ENCODE measurements around the gene RALA. TPM values are rescaled to one million over a fixed set of nuclear protein-coding genes. Genes with fewer than 3 reads are reported as not detected.
A peak's percentile ranks its signal among the peaks of the same experiment; 100 is the strongest.
"Not testable (repeated sequence)": the region's sequence is repeated elsewhere in the genome, so short reads cannot be mapped to it uniquely, and the experiment has no call there.

Gene RALA
- total RNA-seq, 2 donors from 2014 or later: 38.4 to 47.1 TPM

- Mint-ChIP-seq H3K27me3 (ENCODE audit: low read depth) (no peaks in the 10 kb centered on the region), H3K4me3 (no peak overlapping the region), H3K4me1 (ENCODE audit: low read depth) (peaks cover 12% of the 10 kb centered on the region), H3K36me3 (ENCODE audit: insufficient read depth in 2 of 2) (no peaks in the 10 kb centered on the region), H3K9me3 (no peaks in the 10 kb centered on the region), H3K27ac (no peak overlapping the region)
- ATAC-seq (replicated peaks in 1 of 2) (peak; percentile 77 to 78), DNase-seq (peak; percentile 68 to 72)
Observed at GRCh38 chr7:39741942-39742623, 118.7 kb downstream of the RALA start.

- H3K27ac Mint-ChIP-seq: no peak overlapping the region
Observed at GRCh38 chr7:39744620-39745019, 121.2 kb downstream of the RALA start.

GRCh38 chr7:39745320-39745719 lies 121.9 kb downstream of the RALA start:
- Mint-ChIP-seq H3K27me3 (ENCODE audit: low read depth) (no peaks in the 10 kb centered on the region), H3K27ac (no peak overlapping the region), H3K4me1 (ENCODE audit: low read depth) (peaks cover 7% of the 10 kb centered on the region), H3K9me3 (no peaks in the 10 kb centered on the region), H3K4me3 (no peak overlapping the region), H3K36me3 (ENCODE audit: insufficient read depth in 2 of 2) (peaks cover 0 to 2% of the 10 kb centered on the region in 2 donors)
- ATAC-seq (replicated peaks in 1 of 2) (no peak), DNase-seq (no peak)

More at GRCh38 chr7:39744620-39745019, 121.2 kb downstream of the RALA start:
- Mint-ChIP-seq H3K9me3 (no peaks in the 10 kb centered on the region), H3K4me1 (ENCODE audit: low read depth) (peaks cover 7% of the 10 kb centered on the region), H3K4me3 (no peak overlapping the region), H3K36me3 (ENCODE audit: insufficient read depth in 2 of 2) (peaks cover 0 to 2% of the 10 kb centered on the region in 2 donors), H3K27me3 (ENCODE audit: low read depth) (no peaks in the 10 kb centered on the region)
- ATAC-seq (replicated peaks in 1 of 2) (no peak), DNase-seq (no peak)

- Mint-ChIP-seq H3K4me3 (no peak overlapping the region), H3K27me3 (ENCODE audit: low read depth) (no peaks in the 10 kb centered on the region), H3K27ac (peak overlapping the region; percentile 1), H3K9me3 (no peaks in the 10 kb centered on the region), H3K36me3 (ENCODE audit: insufficient read depth in 2 of 2) (peaks cover 0 to 2% of the 10 kb centered on the region in 2 donors), H3K4me1 (ENCODE audit: low read depth) (peaks cover 7% of the 10 kb centered on the region)
- ATAC-seq (replicated peaks in 1 of 2): no peak
- peak; percentile 50 to 52 for DNase-seq
Observed at GRCh38 chr7:39746103-39746819, 122.9 kb downstream of the RALA start.

DNA sequence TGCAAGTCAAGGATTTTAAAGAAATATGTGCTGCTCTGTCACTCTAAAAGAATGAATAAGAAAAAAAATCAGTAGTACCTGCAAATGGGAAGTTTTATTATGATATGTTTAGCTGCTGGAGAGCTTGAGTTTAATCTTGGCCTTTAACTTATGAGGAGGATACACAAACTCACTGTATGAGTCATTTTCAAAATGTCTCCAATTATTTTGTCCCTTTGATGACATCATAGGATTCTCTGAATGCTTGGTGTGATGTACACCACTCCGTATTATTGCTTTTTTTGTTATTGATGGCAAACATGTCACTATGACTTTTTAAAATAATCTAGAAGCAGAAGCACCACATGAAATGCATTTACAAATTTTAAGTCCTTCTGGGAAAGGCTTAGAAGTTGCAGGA lies 125.8 kb downstream of the RALA start:
- H3K27me3 Mint-ChIP-seq (ENCODE audit: low read depth): no peaks in the 10 kb centered on the region
- no peak for DNase-seq
- H3K4me1 Mint-ChIP-seq (ENCODE audit: low read depth): peaks cover 7% of the 10 kb centered on the region
- H3K9me3 Mint-ChIP-seq: no peaks in the 10 kb centered on the region
- H3K4me3 Mint-ChIP-seq: no peak overlapping the region
- no peak for ATAC-seq (replicated peaks in 1 of 2)
- H3K36me3 Mint-ChIP-seq (ENCODE audit: insufficient read depth in 2 of 2): peaks cover 2 to 6% of the 10 kb centered on the region in 2 donors
- no peak overlapping the region for H3K27ac Mint-ChIP-seq

DNA sequence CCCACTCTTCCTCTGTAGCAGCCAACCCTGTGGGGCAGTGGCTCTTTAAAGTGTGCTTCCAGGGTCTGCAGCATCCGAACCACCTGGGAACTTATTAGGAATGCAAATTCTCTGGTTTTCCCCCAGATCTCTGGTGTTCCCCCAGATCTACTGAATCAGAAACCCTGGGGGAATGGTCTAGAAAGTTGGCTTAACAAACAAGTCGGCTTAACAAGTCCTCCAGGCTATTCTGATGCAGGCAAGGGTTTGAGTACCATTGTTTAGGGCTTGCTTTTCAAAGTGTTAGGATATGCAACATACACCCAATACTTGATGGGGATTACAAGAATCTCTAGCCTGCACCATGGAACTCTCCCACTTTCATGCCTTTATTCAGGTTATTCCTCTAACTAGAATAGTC lies 126.3 kb downstream of the RALA start:
- no peaks in the 10 kb centered on the region for H3K27me3 Mint-ChIP-seq (ENCODE audit: low read depth)
- DNase-seq (no peak), ATAC-seq (replicated peaks in 1 of 2) (no peak)
- H3K4me3 Mint-ChIP-seq: no peak overlapping the region
- peaks cover 12% of the 10 kb centered on the region for H3K4me1 Mint-ChIP-seq (ENCODE audit: low read depth)
- H3K36me3 Mint-ChIP-seq (ENCODE audit: insufficient read depth in 2 of 2): peaks cover 2 to 6% of the 10 kb centered on the region in 2 donors
- H3K9me3 Mint-ChIP-seq: no peaks in the 10 kb centered on the region
- H3K27ac Mint-ChIP-seq: no peak overlapping the region

DNA sequence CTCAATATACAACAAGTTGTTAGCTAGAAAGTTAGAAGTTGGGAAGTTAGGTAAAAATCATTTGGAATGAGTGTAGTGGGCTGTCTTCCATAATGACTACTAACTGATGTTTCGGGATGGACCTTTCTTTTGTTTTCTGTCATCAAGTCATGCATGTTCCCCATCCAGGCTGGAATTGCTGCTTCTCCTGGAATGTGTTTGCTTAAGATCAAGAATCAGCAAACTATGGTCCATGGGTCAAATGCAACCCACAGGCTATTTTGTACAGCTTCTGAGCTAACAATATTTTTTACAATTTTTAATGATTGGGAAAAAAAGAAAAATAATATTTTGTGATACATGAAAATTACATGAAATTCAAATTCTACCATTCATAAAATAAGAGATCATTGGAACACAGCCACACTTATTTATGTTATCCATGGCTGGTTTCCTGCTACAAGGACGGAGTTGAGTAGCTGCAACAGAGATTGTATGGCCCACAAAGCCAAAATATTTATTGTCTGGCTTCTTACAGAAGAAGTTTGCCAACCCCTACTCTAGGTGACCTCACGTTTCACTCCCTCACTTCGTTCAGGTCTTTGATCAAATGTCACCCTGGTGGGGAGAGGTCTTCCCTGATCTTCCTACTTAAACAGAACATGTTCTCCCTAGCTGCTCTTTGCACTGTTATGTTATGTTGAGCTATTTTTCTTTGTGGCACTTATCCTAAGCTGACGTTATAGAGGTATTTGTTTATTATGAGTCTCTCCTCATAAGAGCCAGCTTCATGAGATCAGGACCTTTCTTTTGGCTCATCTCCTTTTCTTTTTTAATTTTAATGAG lies 127.1 kb downstream of the RALA start:
- no peaks in the 10 kb centered on the region for H3K27me3 Mint-ChIP-seq (ENCODE audit: low read depth)
- H3K36me3 Mint-ChIP-seq (ENCODE audit: insufficient read depth in 2 of 2): peaks cover 2 to 7% of the 10 kb centered on the region in 2 donors
- ATAC-seq (replicated peaks in 1 of 2): no peak
- no peak overlapping the region for H3K27ac Mint-ChIP-seq
- DNase-seq: no peak
- H3K4me3 Mint-ChIP-seq: no peak overlapping the region
- no peaks in the 10 kb centered on the region for H3K9me3 Mint-ChIP-seq
- H3K4me1 Mint-ChIP-seq (ENCODE audit: low read depth): peaks cover 19% of the 10 kb centered on the region

DNA sequence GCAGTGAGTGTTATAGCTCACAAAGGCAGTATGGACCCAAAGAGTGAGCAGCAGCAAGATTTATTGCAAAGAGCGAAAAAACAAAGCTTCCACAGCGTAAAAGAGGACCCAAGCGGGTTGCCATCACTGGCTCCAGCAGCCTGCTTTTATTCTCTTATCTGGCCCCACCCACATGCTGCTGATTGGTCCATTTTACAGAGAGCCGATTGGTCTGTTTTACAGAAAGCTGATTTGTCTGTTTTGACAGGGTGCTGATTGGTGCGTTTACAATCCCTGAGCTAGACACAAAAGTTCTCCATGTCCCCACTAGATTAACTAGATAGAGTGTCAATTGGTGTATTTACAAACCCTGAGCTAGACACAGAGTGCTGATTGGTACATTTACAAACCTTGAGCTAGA lies 129.9 kb downstream of the RALA start:
- H3K27me3 Mint-ChIP-seq (ENCODE audit: low read depth); H3K27ac Mint-ChIP-seq; DNase-seq; H3K9me3 Mint-ChIP-seq; H3K36me3 Mint-ChIP-seq (ENCODE audit: insufficient read depth in 2 of 2); H3K4me3 Mint-ChIP-seq; ATAC-seq (replicated peaks in 1 of 2): not testable (repeated sequence)
- H3K4me1 Mint-ChIP-seq (ENCODE audit: low read depth): peaks cover 12% of the 10 kb centered on the region

GRCh38 chr7:39753823-39754325 lies 130.5 kb downstream of the RALA start:
- H3K27ac Mint-ChIP-seq: no peak overlapping the region
- H3K27me3 Mint-ChIP-seq (ENCODE audit: low read depth): no peaks in the 10 kb centered on the region
- no peak for ATAC-seq (replicated peaks in 1 of 2)
- peaks cover 2 to 8% of the 10 kb centered on the region in 2 donors for H3K36me3 Mint-ChIP-seq (ENCODE audit: insufficient read depth in 2 of 2)
- H3K4me1 Mint-ChIP-seq (ENCODE audit: low read depth): peaks cover 12% of the 10 kb centered on the region
- no peak overlapping the region for H3K4me3 Mint-ChIP-seq
- H3K9me3 Mint-ChIP-seq: no peaks in the 10 kb centered on the region
- no peak for DNase-seq

GRCh38 chr7:39754326-39755120 lies 131.2 kb downstream of the RALA start:
- ATAC-seq (replicated peaks in 1 of 2) (no peak), DNase-seq (no peak)
- Mint-ChIP-seq H3K4me3 (peak overlapping the region in 1 of 2 donors; percentile 49), H3K9me3 (no peaks in the 10 kb centered on the region), H3K36me3 (ENCODE audit: insufficient read depth in 2 of 2) (peaks cover 2 to 8% of the 10 kb centered on the region in 2 donors), H3K4me1 (ENCODE audit: low read depth) (peaks cover 12% of the 10 kb centered on the region), H3K27ac (peak overlapping the region; percentile 91), H3K27me3 (ENCODE audit: low read depth) (no peaks in the 10 kb centered on the region)

DNA sequence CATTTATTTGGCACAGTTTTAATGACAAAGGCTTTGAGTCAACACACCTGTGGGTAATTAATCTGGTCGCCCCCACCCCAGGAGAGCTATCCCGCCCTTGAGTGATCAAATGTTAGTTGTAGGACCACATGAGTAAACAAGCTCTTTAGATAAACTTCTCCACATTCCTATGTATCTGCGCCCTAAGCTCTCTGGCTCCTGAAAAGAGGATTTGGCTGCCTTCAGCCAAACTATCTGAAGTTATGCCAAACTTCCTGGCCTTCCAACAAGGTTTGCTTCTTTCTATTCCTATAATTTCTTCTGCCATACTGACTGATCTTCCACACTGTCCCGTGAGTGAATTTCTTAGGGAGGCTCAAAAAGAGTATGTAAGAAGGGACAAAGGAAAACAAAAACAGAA lies 134.2 kb downstream of the RALA start:
- H3K4me3 Mint-ChIP-seq: no peak overlapping the region
- no peaks in the 10 kb centered on the region for H3K9me3 Mint-ChIP-seq
- no peak for ATAC-seq (replicated peaks in 1 of 2)
- no peak overlapping the region for H3K27ac Mint-ChIP-seq
- peaks cover 2 to 8% of the 10 kb centered on the region in 2 donors for H3K36me3 Mint-ChIP-seq (ENCODE audit: insufficient read depth in 2 of 2)
- no peak for DNase-seq
- H3K27me3 Mint-ChIP-seq (ENCODE audit: low read depth): no peaks in the 10 kb centered on the region
- peaks cover 12% of the 10 kb centered on the region for H3K4me1 Mint-ChIP-seq (ENCODE audit: low read depth)
